ENCODE results near the gene DOK5. TPM values are rescaled to one million over a fixed set of nuclear protein-coding genes. Genes with fewer than 3 reads are reported as not detected.
A peak's percentile ranks its signal among the peaks of the same experiment; 100 is the strongest.

Gene DOK5
- polyA plus RNA-seq, 1 of the 3 experiments (the other 2 are of a cell fraction), result 12.4 TPM

DNA sequence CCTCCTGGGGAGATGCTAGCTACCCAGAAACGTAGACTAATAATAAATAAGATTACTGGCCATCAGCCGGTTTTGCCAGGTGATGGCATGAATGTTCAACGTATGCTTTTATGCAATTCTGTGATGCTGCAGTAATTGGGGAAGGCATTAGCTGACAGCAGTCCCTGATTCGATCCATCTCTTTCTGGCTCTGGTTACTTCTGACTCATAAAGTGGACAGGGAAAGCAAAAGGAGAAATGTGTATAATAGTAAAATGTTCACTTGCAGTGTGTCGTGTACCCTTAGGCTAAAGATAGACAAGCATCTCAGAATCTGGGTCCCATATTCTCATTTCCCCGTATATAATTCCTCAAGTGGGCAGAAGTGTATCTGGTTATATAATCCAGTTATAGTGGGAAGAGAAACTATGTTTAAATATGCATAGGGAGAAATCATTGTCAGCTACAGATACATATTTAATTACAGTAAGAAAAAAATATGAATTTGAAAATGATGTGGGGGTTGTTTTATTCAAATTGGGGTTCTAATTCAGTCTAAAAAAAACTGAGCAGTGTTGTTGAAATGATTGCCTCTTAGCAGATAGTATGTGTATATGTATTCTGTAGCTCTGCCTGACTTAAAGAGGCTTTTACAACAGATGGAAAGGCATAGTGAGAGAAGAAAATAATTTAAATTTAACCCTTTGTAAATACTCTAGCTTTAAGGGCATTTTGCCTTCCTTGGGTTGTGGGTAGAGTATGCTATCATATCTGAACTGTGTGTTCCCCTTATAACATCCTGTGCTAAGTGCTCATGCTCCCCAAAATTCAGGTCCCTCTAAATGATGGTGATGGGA is 40.6 kb downstream of the DOK5 start:
- Histone ChIP-seq H2AFZ (ENCODE audit: low read depth) (no peak overlapping the region; the same call in 1 of the 2 replicates), H3K4me2 (peak overlapping the region; percentile 61), H3K79me2 (ENCODE audit: insufficient read depth) (peaks cover 20% of the 10 kb centered on the region), H3K36me3 (replicated peaks in 1 of 2; ENCODE audit: control insufficient read depth in 1 of 2, insufficient read depth in 2 of 2, low read length in 1 of 2) (no peaks in the 10 kb centered on the region), H3F3A (replicated peaks; ENCODE audit: insufficient read depth) (peaks cover 3% of the 10 kb centered on the region), H3K4me1 (ENCODE audit: control insufficient read depth in 1 of 2, insufficient read depth in 2 of 2, low read depth in 1 of 2, low read length in 1 of 2) (0 out of 4 replicates have a peak, but pooled peaks cover 0 to 4% of the 10 kb centered on the region in 2 experiments), H3K9me2 (no peaks in the 10 kb centered on the region), H3K9ac (no peak overlapping the region), H3K27me3 (ENCODE audit: insufficient read depth) (no peaks in the 10 kb centered on the region), H3K9me3 (no peaks in the 10 kb centered on the region), H4K20me1 (ENCODE audit: insufficient read depth) (no peaks in the 10 kb centered on the region), H3K4me3 (ENCODE audit: low read depth in 2 of 2, low read length in 1 of 2) (no peak overlapping the region), H3K27ac (ENCODE audit: low read depth in 2 of 2, low read length in 1 of 2) (peak overlapping the region in 1 of 2 experiments; percentile 37; a peak in 1 of 4 replicates)
- WGBS (ENCODE audit: low lambda C conversion rate), result 3% methylated on average over 6 of the region's 6 CpGs
- ChIA-PET POLR2A (no interaction called here), CTCF (no interaction called here)
- TF ChIP-seq RFX5 (IDR thresholded peaks at IDR 0.05; ENCODE audit: low read length) (no peak), GATA2 (CRISPR knock-in tag; IDR thresholded peaks at IDR 0.05) (no peak), MEF2A (IDR thresholded peaks at IDR 0.05; ENCODE audit: borderline replicate concordance, low read depth) (no peak), RCOR1 (IDR thresholded peaks at IDR 0.05; ENCODE audit: low read length) (no peak), CHD2 (IDR thresholded peaks at IDR 0.05; ENCODE audit: low read length, partially characterized antibody) (no peak), TAF1 (IDR thresholded peaks at IDR 0.05; ENCODE audit: borderline replicate concordance, low read depth, low read length) (no peak), SMC3 (IDR thresholded peaks at IDR 0.05; ENCODE audit: low read depth, low read length) (no peak), RAD21 (IDR thresholded peaks at IDR 0.05; ENCODE audit: low read length) (no peak), RXRA (IDR thresholded peaks at IDR 0.05; ENCODE audit: borderline replicate concordance, low read depth) (no peak), NFIC (IDR thresholded peaks at IDR 0.05; ENCODE audit: borderline replicate concordance) (no peak), FOXJ3 (CRISPR knock-in tag; IDR thresholded peaks at IDR 0.05) (no peak), EP300 (IDR thresholded peaks at IDR 0.05; ENCODE audit: borderline replicate concordance in 1 of 2, low read depth in 1 of 2, low read length in 1 of 2) (no peak), NRF1 (IDR thresholded peaks at IDR 0.05; ENCODE audit: low read depth, low read length) (no peak)
- TF ChIP-seq, protein P1, sequence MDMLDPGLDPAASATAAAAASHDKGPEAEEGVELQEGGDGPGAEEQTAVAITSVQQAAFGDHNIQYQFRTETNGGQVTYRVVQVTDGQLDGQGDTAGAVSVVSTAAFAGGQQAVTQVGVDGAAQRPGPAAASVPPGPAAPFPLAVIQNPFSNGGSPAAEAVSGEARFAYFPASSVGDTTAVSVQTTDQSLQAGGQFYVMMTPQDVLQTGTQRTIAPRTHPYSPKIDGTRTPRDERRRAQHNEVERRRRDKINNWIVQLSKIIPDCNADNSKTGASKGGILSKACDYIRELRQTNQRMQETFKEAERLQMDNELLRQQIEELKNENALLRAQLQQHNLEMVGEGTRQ (IDR thresholded peaks at IDR 0.05; ENCODE audit: borderline replicate concordance, low read depth, low read length), result no peak
- TF ChIP-seq, protein P2, sequence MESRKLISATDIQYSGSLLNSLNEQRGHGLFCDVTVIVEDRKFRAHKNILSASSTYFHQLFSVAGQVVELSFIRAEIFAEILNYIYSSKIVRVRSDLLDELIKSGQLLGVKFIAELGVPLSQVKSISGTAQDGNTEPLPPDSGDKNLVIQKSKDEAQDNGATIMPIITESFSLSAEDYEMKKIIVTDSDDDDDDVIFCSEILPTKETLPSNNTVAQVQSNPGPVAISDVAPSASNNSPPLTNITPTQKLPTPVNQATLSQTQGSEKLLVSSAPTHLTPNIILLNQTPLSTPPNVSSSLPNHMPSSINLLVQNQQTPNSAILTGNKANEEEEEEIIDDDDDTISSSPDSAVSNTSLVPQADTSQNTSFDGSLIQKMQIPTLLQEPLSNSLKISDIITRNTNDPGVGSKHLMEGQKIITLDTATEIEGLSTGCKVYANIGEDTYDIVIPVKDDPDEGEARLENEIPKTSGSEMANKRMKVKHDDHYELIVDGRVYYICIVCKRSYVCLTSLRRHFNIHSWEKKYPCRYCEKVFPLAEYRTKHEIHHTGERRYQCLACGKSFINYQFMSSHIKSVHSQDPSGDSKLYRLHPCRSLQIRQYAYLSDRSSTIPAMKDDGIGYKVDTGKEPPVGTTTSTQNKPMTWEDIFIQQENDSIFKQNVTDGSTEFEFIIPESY (IDR thresholded peaks at IDR 0.05; ENCODE audit: borderline replicate concordance, low read depth), result no peak
- TF ChIP-seq, protein P3, sequence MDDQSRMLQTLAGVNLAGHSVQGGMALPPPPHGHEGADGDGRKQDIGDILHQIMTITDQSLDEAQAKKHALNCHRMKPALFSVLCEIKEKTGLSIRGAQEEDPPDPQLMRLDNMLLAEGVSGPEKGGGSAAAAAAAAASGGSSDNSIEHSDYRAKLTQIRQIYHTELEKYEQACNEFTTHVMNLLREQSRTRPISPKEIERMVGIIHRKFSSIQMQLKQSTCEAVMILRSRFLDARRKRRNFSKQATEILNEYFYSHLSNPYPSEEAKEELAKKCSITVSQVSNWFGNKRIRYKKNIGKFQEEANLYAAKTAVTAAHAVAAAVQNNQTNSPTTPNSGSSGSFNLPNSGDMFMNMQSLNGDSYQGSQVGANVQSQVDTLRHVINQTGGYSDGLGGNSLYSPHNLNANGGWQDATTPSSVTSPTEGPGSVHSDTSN (IDR thresholded peaks at IDR 0.05), result no peak
- TF ChIP-seq, protein P4, sequence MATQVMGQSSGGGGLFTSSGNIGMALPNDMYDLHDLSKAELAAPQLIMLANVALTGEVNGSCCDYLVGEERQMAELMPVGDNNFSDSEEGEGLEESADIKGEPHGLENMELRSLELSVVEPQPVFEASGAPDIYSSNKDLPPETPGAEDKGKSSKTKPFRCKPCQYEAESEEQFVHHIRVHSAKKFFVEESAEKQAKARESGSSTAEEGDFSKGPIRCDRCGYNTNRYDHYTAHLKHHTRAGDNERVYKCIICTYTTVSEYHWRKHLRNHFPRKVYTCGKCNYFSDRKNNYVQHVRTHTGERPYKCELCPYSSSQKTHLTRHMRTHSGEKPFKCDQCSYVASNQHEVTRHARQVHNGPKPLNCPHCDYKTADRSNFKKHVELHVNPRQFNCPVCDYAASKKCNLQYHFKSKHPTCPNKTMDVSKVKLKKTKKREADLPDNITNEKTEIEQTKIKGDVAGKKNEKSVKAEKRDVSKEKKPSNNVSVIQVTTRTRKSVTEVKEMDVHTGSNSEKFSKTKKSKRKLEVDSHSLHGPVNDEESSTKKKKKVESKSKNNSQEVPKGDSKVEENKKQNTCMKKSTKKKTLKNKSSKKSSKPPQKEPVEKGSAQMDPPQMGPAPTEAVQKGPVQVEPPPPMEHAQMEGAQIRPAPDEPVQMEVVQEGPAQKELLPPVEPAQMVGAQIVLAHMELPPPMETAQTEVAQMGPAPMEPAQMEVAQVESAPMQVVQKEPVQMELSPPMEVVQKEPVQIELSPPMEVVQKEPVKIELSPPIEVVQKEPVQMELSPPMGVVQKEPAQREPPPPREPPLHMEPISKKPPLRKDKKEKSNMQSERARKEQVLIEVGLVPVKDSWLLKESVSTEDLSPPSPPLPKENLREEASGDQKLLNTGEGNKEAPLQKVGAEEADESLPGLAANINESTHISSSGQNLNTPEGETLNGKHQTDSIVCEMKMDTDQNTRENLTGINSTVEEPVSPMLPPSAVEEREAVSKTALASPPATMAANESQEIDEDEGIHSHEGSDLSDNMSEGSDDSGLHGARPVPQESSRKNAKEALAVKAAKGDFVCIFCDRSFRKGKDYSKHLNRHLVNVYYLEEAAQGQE (IDR thresholded peaks at IDR 0.05; ENCODE audit: low read depth, low read length), result no peak
- TF ChIP-seq, protein P5, sequence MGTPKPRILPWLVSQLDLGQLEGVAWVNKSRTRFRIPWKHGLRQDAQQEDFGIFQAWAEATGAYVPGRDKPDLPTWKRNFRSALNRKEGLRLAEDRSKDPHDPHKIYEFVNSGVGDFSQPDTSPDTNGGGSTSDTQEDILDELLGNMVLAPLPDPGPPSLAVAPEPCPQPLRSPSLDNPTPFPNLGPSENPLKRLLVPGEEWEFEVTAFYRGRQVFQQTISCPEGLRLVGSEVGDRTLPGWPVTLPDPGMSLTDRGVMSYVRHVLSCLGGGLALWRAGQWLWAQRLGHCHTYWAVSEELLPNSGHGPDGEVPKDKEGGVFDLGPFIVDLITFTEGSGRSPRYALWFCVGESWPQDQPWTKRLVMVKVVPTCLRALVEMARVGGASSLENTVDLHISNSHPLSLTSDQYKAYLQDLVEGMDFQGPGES (IDR thresholded peaks at IDR 0.05; ENCODE audit: low read depth, low read length), result no peak
- TF ChIP-seq, protein P6, sequence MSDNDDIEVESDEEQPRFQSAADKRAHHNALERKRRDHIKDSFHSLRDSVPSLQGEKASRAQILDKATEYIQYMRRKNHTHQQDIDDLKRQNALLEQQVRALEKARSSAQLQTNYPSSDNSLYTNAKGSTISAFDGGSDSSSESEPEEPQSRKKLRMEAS (IDR thresholded peaks at IDR 0.05; ENCODE audit: low read depth), result no peak
- TF ChIP-seq, protein P7, sequence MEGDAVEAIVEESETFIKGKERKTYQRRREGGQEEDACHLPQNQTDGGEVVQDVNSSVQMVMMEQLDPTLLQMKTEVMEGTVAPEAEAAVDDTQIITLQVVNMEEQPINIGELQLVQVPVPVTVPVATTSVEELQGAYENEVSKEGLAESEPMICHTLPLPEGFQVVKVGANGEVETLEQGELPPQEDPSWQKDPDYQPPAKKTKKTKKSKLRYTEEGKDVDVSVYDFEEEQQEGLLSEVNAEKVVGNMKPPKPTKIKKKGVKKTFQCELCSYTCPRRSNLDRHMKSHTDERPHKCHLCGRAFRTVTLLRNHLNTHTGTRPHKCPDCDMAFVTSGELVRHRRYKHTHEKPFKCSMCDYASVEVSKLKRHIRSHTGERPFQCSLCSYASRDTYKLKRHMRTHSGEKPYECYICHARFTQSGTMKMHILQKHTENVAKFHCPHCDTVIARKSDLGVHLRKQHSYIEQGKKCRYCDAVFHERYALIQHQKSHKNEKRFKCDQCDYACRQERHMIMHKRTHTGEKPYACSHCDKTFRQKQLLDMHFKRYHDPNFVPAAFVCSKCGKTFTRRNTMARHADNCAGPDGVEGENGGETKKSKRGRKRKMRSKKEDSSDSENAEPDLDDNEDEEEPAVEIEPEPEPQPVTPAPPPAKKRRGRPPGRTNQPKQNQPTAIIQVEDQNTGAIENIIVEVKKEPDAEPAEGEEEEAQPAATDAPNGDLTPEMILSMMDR (IDR thresholded peaks at IDR 0.05), result no peak
- no peak for DNase-seq
